ENCODE data around the gene ADK. TPM values are rescaled to one million over a fixed set of nuclear protein-coding genes. Genes with fewer than 3 reads are reported as not detected.

ADK gene
- total and polyA plus RNA-seq, 8 donors, result 7.2 to 66.1 (median 21.5) TPM

- WGBS, 5 donors, result 3 to 34% (median 23%) methylated on average over 1 of the region's 1 CpG
- H3K27me3 ChIP-seq, result no peaks in the 10 kb centered on the region
- intact Hi-C loops (cut with DNase I; ENCODE audit: low total_unique reads), result no loop called here
- DNase-seq, result peak in 1 of 2 donors; percentile 16
- peaks cover 0 to 4% (median 0%) of the 10 kb centered on the region in 4 donors for H3K4me1 ChIP-seq
- H3K4me3 ChIP-seq, result no peak overlapping the region
- H3K36me3 ChIP-seq, result no peaks in the 10 kb centered on the region
- no peaks in the 10 kb centered on the region for H3K9me3 ChIP-seq
- no peak for TF ChIP-seq POLR2AphosphoS5 (IDR thresholded peaks at IDR 0.05)
- no peak for TF ChIP-seq CTCF (IDR thresholded peaks at IDR 0.05)
- no peak for TF ChIP-seq POLR2A (IDR thresholded peaks at IDR 0.05)
- no peak for TF ChIP-seq EP300 (IDR thresholded peaks at IDR 0.05)
- H3K27ac ChIP-seq, result peak overlapping the region in 1 of 5 donors; percentile 38
These were observed 288.2 kb downstream of the ADK start for GRCh38 chr10:74439213-74439612.

- peak in 1 of 2 donors; percentile 10 for DNase-seq
- H3K27ac ChIP-seq, result no peak overlapping the region
- H3K4me1 ChIP-seq, result no peaks in the 10 kb centered on the region
- TF ChIP-seq CTCF (IDR thresholded peaks at IDR 0.05), result no peak
- no peak for TF ChIP-seq POLR2AphosphoS5 (IDR thresholded peaks at IDR 0.05)
- TF ChIP-seq POLR2A (IDR thresholded peaks at IDR 0.05), result no peak
- TF ChIP-seq EP300 (IDR thresholded peaks at IDR 0.05), result no peak
- no peaks in the 10 kb centered on the region for H3K27me3 ChIP-seq
- H3K36me3 ChIP-seq, result no peaks in the 10 kb centered on the region
- no peaks in the 10 kb centered on the region for H3K9me3 ChIP-seq
- intact Hi-C loops (cut with DNase I; ENCODE audit: low total_unique reads), result no loop called here
- H3K4me3 ChIP-seq, result no peak overlapping the region
These were observed 294.5 kb downstream of the ADK start for GRCh38 chr10:74445493-74445892.

- Histone ChIP-seq H3K4me1 (peaks cover 0 to 5% (median 0%) of the 10 kb centered on the region in 4 donors), H3K36me3 (no peaks in the 10 kb centered on the region), H3K4me3 (no peak overlapping the region), H3K27me3 (no peaks in the 10 kb centered on the region), H3K9me3 (no peaks in the 10 kb centered on the region), H3K27ac (no peak overlapping the region)
- TF ChIP-seq POLR2AphosphoS5 (IDR thresholded peaks at IDR 0.05) (no peak), CTCF (IDR thresholded peaks at IDR 0.05) (no peak), EP300 (IDR thresholded peaks at IDR 0.05) (no peak), POLR2A (IDR thresholded peaks at IDR 0.05) (no peak)
- intact Hi-C loops (cut with DNase I; ENCODE audit: low total_unique reads), result no loop called here
- DNase-seq, result no peak
These were observed 299.6 kb downstream of the ADK start for GRCh38 chr10:74450602-74451001.

- 40 to 69% (median 62%) methylated on average over 1 of the region's 1 CpG for WGBS, 5 donors
- no peak overlapping the region for H3K4me3 ChIP-seq
- no peaks in the 10 kb centered on the region for H3K36me3 ChIP-seq
- TF ChIP-seq CTCF (IDR thresholded peaks at IDR 0.05), result no peak
- TF ChIP-seq POLR2A (IDR thresholded peaks at IDR 0.05), result no peak
- H3K27me3 ChIP-seq, result no peaks in the 10 kb centered on the region
- H3K27ac ChIP-seq, result no peak overlapping the region
- no peaks in the 10 kb centered on the region for H3K9me3 ChIP-seq
- intact Hi-C loops (cut with DNase I; ENCODE audit: low total_unique reads), result no loop called here
- DNase-seq, result no peak
- H3K4me1 ChIP-seq, result peaks cover 0 to 5% (median 0%) of the 10 kb centered on the region in 4 donors
These were observed 300.3 kb downstream of the ADK start for GRCh38 chr10:74451127-74451829.

All from stomach (tissue), 9 donors.